ENCODE measurements around the gene SLC48A1.

Gene SLC48A1

GRCh38 chr12:47736877-47737676, 36.0 kb upstream of the SLC48A1 start:
- Histone ChIP-seq H3K27ac (ENCODE audit: low read length) (no peak overlapping the region), H3K9me3 (ENCODE audit: insufficient read depth, low read depth, low read length) (no peaks in the 10 kb centered on the region), H3K4me3 (ENCODE audit: low read length) (no peak overlapping the region), H3K4me1 (ENCODE audit: insufficient read depth, low read length) (peaks cover 13% of the 10 kb centered on the region), H3K36me3 (ENCODE audit: insufficient read depth, low read depth, low read length) (no peaks in the 10 kb centered on the region), H3K9ac (ENCODE audit: low read depth, low read length) (no peak overlapping the region), H3K27me3 (ENCODE audit: insufficient read depth, low read length) (no peaks in the 10 kb centered on the region)

- no peak overlapping the region for H3K9ac ChIP-seq (ENCODE audit: low read depth, low read length)
- H3K27ac ChIP-seq (ENCODE audit: low read length), result no peak overlapping the region
- no peaks in the 10 kb centered on the region for H3K9me3 ChIP-seq (ENCODE audit: insufficient read depth, low read depth, low read length)
- peaks cover 13% of the 10 kb centered on the region for H3K4me1 ChIP-seq (ENCODE audit: insufficient read depth, low read length)
- H3K4me3 ChIP-seq (ENCODE audit: low read length), result no peak overlapping the region
- H3K36me3 ChIP-seq (ENCODE audit: insufficient read depth, low read depth, low read length), result no peaks in the 10 kb centered on the region
- H3K27me3 ChIP-seq (ENCODE audit: insufficient read depth, low read length), result no peaks in the 10 kb centered on the region
Measured at GRCh38 chr12:47737936-47738594, 35.0 kb upstream of the SLC48A1 start.

DNA sequence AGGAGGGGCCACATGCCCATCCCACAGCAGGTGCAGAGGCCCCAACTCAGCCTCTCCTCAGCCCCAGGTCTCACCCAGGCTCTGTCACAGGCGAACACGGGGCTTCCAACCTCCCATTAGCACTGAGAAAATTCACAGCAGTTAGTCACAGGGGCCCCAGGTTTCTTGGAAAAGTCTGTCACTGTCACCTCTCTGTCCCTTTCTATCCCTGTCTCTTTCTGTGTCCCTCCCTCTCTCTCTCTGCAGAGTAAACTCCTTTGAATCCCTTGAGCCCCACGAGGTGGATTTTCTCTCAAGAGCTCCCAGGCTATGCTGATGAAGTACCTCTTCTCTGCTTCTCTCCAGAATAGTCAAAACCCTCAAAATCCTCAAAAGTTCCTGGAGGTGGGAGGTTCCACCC, 33.7 kb upstream of the SLC48A1 start:
- peaks cover 10% of the 10 kb centered on the region for H3K4me1 ChIP-seq (ENCODE audit: insufficient read depth, low read length)
- H3K36me3 ChIP-seq (ENCODE audit: insufficient read depth, low read depth, low read length), result no peaks in the 10 kb centered on the region
- no peak overlapping the region for H3K4me3 ChIP-seq (ENCODE audit: low read length)

DNA sequence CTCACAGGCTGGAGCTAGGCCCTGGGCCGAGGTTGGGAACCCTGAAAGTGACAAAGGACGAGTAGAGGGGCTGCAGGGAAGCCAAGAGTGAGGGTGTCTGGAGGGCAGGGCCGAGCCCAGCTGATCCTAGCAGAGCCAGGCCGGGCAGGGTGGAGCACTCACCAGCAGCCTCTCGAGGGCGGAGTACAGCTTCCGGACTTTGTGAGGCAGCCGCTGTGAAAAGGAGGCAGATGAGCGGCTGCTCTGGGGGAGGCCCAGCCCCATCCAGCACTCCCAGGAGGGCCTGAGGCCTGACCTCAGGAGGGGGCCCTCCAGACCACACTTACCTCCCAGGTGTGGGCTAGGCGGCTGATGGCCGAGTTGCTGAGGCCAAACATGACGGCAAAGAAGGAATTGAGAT, 33.1 kb upstream of the SLC48A1 start:
- H3K4me1 ChIP-seq (ENCODE audit: insufficient read depth, low read length), result peaks cover 4% of the 10 kb centered on the region
- no peaks in the 10 kb centered on the region for H3K36me3 ChIP-seq (ENCODE audit: insufficient read depth, low read depth, low read length)
- no peaks in the 10 kb centered on the region for H3K9me3 ChIP-seq (ENCODE audit: insufficient read depth, low read depth, low read length)
- no peak overlapping the region for H3K27ac ChIP-seq (ENCODE audit: low read length)
- no peak overlapping the region for H3K9ac ChIP-seq (ENCODE audit: low read depth, low read length)
- H3K27me3 ChIP-seq (ENCODE audit: insufficient read depth, low read length), result no peaks in the 10 kb centered on the region
- no peak overlapping the region for H3K4me3 ChIP-seq (ENCODE audit: low read length)

More for the DNA sequence above, 33.7 kb upstream of the SLC48A1 start:
- Histone ChIP-seq H3K27me3 (ENCODE audit: insufficient read depth, low read length) (no peaks in the 10 kb centered on the region), H3K27ac (ENCODE audit: low read length) (no peak overlapping the region), H3K9ac (ENCODE audit: low read depth, low read length) (no peak overlapping the region), H3K9me3 (ENCODE audit: insufficient read depth, low read depth, low read length) (no peaks in the 10 kb centered on the region)

DNA sequence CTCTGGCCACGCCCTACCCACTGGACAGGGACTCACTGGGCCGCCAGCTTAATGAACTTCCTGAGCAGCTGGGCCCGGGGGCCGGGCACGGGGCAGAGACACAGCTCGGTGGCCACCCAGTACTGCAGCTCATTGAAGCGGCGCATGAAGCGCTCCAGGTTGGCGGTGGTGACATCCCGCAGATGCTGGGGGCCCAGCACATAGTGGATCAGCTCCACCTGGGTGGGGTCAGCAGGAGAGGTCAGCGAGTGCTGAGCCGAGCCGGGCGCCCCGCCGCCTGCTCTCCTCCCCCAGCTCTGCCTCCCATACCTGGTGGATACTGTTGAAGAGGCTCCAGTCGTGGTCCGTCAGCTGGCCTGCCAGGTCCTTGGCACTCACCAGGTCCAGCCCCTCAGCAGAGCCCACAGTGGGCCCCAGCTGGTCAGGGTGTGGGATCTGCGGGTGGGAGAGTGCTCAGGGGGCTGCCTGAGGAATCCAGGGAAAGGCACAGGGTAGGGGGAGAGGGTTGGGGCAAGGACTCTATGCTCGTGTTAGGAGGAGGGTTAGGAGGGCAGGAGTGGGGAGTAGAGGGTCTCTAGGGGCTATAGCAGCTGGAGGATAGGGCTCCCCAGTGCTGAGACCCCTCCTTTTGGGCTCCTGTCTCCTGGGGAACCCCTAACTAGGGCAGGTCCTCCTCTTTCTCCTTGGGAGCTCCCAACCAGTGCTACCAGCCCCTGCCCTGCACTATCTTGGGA, 32.3 kb upstream of the SLC48A1 start:
- H3K27ac ChIP-seq (ENCODE audit: low read length), result no peak overlapping the region
- H3K9me3 ChIP-seq (ENCODE audit: insufficient read depth, low read depth, low read length), result no peaks in the 10 kb centered on the region
- no peaks in the 10 kb centered on the region for H3K4me1 ChIP-seq (ENCODE audit: insufficient read depth, low read length)
- H3K9ac ChIP-seq (ENCODE audit: low read depth, low read length), result no peak overlapping the region
- no peaks in the 10 kb centered on the region for H3K36me3 ChIP-seq (ENCODE audit: insufficient read depth, low read depth, low read length)
- no peak overlapping the region for H3K4me3 ChIP-seq (ENCODE audit: low read length)
- no peaks in the 10 kb centered on the region for H3K27me3 ChIP-seq (ENCODE audit: insufficient read depth, low read length)

- Histone ChIP-seq H3K9ac (ENCODE audit: low read depth, low read length) (no peak overlapping the region), H3K4me3 (ENCODE audit: low read length) (no peak overlapping the region), H3K27me3 (ENCODE audit: insufficient read depth, low read length) (no peaks in the 10 kb centered on the region), H3K4me1 (ENCODE audit: insufficient read depth, low read length) (no peaks in the 10 kb centered on the region), H3K27ac (ENCODE audit: low read length) (no peak overlapping the region), H3K9me3 (ENCODE audit: insufficient read depth, low read depth, low read length) (no peaks in the 10 kb centered on the region), H3K36me3 (ENCODE audit: insufficient read depth, low read depth, low read length) (no peaks in the 10 kb centered on the region)
Measured at GRCh38 chr12:47741340-47741703, 31.7 kb upstream of the SLC48A1 start.

- H3K4me3 ChIP-seq (ENCODE audit: low read length), result no peak overlapping the region
- H3K4me1 ChIP-seq (ENCODE audit: insufficient read depth, low read length), result no peaks in the 10 kb centered on the region
- no peaks in the 10 kb centered on the region for H3K27me3 ChIP-seq (ENCODE audit: insufficient read depth, low read length)
- no peak overlapping the region for H3K27ac ChIP-seq (ENCODE audit: low read length)
- H3K36me3 ChIP-seq (ENCODE audit: insufficient read depth, low read depth, low read length), result no peaks in the 10 kb centered on the region
- no peak overlapping the region for H3K9ac ChIP-seq (ENCODE audit: low read depth, low read length)
- no peaks in the 10 kb centered on the region for H3K9me3 ChIP-seq (ENCODE audit: insufficient read depth, low read depth, low read length)
Measured at GRCh38 chr12:47742253-47742825, 30.7 kb upstream of the SLC48A1 start.

DNA sequence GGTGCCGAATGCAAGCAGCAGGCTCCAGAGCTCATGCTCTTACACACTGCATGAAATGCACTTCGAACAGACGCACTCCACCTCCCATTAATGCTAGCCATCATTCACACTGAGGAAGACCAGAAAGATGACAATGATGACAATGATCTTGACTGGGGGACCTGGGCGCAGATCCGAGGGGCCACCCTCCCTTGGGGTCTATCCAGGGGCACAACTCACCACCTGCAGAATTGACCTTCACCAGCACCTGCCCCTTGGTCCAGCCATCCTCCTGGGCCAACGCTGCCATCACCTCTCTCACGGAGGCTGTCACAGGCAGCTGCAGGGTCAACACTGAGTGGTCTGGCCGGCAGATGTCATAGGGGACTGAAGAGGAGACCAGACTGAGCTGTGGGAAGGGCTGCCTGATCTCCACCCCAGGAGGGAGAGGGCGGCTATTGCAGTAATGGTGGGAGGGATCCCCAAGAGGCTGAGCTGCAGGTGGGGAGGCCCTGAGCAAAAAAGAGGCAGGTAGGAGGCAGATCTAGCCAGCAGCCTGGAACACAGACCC, 29.7 kb upstream of the SLC48A1 start:
- no peak overlapping the region for H3K9ac ChIP-seq (ENCODE audit: low read depth, low read length)
- H3K4me3 ChIP-seq (ENCODE audit: low read length), result no peak overlapping the region
- no peaks in the 10 kb centered on the region for H3K9me3 ChIP-seq (ENCODE audit: insufficient read depth, low read depth, low read length)
- no peaks in the 10 kb centered on the region for H3K27me3 ChIP-seq (ENCODE audit: insufficient read depth, low read length)
- H3K36me3 ChIP-seq (ENCODE audit: insufficient read depth, low read depth, low read length), result no peaks in the 10 kb centered on the region
- H3K27ac ChIP-seq (ENCODE audit: low read length), result no peak overlapping the region
- H3K4me1 ChIP-seq (ENCODE audit: insufficient read depth, low read length), result no peaks in the 10 kb centered on the region

DNA sequence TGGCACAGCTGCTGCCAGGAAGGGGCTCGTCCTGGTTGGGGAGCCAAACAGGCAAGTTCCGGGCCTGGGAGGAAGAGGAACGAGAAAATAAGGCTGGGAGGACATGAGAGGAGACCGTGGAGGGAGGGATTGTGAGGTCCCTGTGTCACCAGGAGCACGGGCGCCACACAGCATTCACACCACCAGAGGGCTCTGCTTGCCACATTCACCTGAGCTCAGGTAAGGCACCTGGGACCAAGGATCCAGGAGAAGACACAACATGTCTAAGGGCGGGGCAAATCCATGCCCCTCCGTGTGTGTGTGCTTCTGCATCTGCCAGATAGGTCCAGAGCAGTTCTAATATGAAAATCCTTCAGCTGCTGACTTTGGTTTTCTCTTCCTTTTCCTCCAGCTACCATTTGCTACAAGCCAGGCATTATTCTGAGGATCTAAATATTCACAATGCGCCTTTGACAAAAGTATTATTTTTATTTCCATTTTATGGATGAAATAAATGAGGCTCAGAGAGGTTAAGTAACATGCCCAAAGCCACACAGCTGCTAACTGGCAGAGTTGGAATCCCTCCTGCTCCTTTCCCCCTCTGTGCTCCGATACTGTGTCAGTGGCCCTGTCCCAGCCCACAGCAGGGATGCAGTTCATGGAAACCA, 28.9 kb upstream of the SLC48A1 start:
- Histone ChIP-seq H3K9ac (ENCODE audit: low read depth, low read length) (no peak overlapping the region), H3K4me3 (ENCODE audit: low read length) (no peak overlapping the region), H3K27me3 (ENCODE audit: insufficient read depth, low read length) (no peaks in the 10 kb centered on the region), H3K9me3 (ENCODE audit: insufficient read depth, low read depth, low read length) (no peaks in the 10 kb centered on the region), H3K27ac (ENCODE audit: low read length) (no peak overlapping the region), H3K36me3 (ENCODE audit: insufficient read depth, low read depth, low read length) (no peaks in the 10 kb centered on the region), H3K4me1 (ENCODE audit: insufficient read depth, low read length) (no peaks in the 10 kb centered on the region)

DNA sequence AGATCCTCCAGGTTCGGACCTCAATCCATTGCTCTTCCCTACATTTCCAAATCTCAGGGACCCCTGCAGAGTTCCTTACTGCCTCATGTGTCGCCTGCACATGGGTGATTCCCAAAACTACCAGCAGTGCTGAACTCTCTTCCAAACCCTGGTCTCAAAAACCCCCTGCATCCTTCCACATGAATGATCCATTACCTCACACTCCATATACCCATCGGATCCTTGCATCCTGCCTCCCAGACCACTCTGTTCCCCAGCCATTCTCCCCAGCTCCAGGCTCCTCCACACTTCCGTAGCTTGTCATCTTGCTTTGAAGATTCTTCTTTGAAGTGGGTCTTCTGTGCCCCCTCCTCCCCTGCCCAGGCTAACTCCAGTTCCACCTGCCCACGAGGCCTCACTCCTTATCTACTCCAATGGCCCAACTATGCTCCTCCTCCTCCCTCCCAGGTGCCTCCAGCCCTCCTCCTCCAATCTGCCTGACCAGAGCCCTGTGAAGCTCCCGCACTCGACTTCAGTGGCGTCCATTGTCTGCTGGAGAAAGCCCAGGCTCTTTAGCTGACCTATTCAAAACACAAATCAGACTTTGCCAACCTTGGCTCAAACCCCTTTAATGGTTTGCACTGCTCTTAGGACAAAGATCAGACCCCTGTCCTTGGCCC, 28.1 kb upstream of the SLC48A1 start:
- no peaks in the 10 kb centered on the region for H3K9me3 ChIP-seq (ENCODE audit: insufficient read depth, low read depth, low read length)
- H3K27ac ChIP-seq (ENCODE audit: low read length), result no peak overlapping the region
- no peak overlapping the region for H3K4me3 ChIP-seq (ENCODE audit: low read length)
- H3K27me3 ChIP-seq (ENCODE audit: insufficient read depth, low read length), result no peaks in the 10 kb centered on the region
- no peak overlapping the region for H3K9ac ChIP-seq (ENCODE audit: low read depth, low read length)
- no peaks in the 10 kb centered on the region for H3K4me1 ChIP-seq (ENCODE audit: insufficient read depth, low read length)
- H3K36me3 ChIP-seq (ENCODE audit: insufficient read depth, low read depth, low read length), result no peaks in the 10 kb centered on the region

Data from iPS-20b (cell line).